Subcutaneous adipose tissue (tissue), 4 donors: Measurements from ENCODE around the gene SCN8A. TPM values are rescaled to one million over a fixed set of nuclear protein-coding genes. Genes with fewer than 3 reads are reported as not detected.

ENCODE experiments used
- total RNA-seq, 4 donors: library from RNA; depleted of rRNA; stranded (reverse); fragments of >200 nt; gene quantifications; one replicate each; pipeline ENCODE4 v1.1.0, GENCODE V29; 2016
- TF ChIP-seq, protein P1 (sequence below): fragments of 450-650 bp; IDR thresholded peaks from one replicate; pipeline ENCODE4 v1.5.1; 2016; ENCODE audit warnings: low read depth, mild to moderate bottlenecking, control low read depth, antibody characterized with exemption, moderate library complexity

Gene SCN8A
- total RNA-seq, 4 donors from 2014 or later: 0.19 to 1.2 (median 0.68) TPM

DNA sequence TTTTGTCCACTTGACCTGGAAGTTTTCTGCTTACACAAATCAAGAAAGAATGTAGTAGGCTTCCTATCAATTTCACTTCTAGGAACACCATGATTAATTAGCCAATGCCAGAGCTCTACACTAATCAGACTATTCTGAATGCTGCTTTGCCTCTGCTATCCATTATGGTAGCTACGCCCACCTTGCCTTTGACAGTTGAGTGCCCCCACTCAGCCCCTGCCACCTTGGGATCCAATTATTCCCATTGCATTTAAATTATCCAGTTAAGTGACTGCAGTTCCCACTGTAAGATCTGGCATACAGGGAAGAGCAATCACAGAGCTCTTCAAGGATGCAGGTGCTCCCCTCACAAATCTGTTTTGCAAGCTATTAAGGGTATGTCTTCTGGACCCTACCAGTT, 210.0 kb downstream of the SCN8A start:
- TF ChIP-seq, protein P1, sequence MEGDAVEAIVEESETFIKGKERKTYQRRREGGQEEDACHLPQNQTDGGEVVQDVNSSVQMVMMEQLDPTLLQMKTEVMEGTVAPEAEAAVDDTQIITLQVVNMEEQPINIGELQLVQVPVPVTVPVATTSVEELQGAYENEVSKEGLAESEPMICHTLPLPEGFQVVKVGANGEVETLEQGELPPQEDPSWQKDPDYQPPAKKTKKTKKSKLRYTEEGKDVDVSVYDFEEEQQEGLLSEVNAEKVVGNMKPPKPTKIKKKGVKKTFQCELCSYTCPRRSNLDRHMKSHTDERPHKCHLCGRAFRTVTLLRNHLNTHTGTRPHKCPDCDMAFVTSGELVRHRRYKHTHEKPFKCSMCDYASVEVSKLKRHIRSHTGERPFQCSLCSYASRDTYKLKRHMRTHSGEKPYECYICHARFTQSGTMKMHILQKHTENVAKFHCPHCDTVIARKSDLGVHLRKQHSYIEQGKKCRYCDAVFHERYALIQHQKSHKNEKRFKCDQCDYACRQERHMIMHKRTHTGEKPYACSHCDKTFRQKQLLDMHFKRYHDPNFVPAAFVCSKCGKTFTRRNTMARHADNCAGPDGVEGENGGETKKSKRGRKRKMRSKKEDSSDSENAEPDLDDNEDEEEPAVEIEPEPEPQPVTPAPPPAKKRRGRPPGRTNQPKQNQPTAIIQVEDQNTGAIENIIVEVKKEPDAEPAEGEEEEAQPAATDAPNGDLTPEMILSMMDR: no peak

DNA sequence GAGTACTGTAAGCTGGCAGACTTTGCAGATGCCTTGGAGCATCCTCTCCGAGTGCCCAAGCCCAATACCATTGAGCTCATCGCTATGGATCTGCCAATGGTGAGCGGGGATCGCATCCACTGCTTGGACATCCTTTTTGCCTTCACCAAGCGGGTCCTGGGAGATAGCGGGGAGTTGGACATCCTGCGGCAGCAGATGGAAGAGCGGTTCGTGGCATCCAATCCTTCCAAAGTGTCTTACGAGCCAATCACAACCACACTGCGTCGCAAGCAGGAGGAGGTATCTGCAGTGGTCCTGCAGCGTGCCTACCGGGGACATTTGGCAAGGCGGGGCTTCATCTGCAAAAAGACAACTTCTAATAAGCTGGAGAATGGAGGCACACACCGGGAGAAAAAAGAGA, 215.9 kb downstream of the SCN8A start:
- TF ChIP-seq, protein P1: no peak

DNA sequence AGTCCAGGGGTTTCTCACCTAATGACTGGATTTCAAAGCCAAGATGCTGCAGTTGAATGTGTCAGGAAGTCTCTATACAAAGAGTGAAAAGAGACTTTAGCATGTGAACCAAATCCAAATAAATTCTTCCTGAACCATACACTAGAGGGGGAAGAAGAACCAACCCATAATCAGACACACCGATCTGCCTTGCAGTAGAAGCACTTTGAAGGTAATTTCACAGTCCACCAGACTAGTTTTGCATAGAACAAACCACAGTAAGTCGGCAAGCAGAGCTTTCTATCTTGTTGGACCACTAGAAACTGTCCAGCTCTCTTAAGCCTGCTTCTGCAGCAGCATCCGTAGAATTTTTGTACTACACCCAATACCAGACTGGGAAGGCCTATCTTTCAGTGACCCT, 218.2 kb downstream of the SCN8A start:
- TF ChIP-seq, protein P1: no peak

DNA sequence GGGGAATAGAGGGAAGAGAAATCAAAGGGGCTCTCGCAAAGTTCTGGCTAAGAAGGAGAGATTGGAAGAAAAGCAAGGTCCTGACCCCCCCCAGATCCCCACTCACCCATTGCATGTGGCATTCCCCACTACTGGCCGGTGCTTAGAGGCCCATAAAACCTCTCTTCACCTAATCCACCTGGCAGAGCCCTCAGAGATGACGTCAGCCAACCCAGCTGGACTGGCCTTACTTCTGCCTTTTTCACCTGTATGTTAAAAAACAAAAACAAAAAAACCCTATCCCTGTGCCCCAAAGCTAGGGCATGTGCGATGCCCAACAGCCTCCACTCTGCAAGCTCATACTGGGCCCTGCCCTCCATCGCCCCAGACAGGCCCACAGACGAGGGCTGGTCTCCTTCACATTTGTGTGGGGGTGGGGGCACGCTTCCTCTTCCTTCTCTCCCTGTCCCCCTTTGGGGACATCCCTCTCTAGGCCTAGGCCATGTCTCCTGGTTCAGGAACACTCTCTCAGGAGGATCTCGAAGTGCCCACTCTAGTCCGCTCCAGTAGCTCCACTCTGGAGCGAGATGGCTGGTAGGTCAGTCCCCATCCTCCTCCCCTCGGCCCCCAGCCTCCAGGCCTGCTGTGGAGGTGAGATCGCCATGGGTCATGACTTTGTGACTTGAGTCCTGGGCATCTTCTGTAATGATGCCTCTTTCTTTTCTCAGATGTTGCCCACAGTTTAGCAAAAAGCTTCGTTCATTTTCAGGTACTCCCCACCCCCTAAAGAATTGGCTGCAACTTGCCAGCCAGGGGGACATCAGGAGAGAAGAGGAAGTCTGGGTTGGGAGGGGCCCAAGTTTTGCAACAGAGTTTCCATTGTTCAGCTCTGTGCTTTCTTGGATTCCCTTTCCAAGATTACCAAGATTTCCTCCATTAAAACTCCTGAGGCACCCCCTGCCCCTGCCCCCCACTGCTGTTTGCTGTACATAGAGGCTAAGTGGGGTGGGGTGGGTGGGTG, 220.5 kb downstream of the SCN8A start:
- TF ChIP-seq, protein P1: no peak

DNA sequence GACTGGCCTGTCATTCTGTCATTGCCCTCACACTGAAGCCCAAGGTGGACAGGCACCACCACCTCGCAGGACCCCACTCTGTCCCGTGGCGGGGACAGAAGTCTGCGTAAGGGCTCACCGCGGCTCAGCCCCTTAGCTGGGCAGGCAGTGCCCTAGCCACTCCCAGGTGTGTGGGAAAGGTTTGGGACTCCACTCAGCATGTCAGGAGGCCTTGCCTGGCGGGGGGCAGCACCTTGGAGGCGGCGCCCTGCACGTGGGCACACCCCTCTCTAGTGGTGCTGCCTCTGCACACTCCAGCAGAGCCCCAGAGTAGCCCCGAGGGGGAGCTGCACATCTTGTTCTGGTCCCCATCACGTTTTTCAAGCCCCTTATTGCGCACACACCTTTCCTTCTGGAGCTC, 221.8 kb downstream of the SCN8A start:
- TF ChIP-seq, protein P1: no peak

DNA sequence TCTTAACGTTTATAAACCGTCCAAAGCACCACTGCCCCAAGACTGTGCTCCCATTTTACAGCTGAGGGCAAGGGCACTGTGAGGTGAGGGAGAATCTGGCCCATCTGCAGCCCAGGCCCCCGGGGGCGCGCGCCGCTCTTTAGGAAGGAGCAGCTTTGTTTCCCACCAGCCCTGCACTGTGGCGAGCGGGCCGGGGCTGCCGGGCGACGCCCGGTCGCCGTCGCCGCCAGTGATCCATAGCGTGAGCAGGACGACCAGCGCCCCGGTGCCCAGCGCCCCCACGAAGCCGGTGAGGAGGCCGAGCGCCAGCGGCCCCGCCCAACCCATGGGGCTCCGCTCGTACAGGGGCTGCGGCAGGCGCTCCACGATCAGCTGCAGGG, 222.9 kb downstream of the SCN8A start:
- TF ChIP-seq, protein P1: no peak

DNA sequence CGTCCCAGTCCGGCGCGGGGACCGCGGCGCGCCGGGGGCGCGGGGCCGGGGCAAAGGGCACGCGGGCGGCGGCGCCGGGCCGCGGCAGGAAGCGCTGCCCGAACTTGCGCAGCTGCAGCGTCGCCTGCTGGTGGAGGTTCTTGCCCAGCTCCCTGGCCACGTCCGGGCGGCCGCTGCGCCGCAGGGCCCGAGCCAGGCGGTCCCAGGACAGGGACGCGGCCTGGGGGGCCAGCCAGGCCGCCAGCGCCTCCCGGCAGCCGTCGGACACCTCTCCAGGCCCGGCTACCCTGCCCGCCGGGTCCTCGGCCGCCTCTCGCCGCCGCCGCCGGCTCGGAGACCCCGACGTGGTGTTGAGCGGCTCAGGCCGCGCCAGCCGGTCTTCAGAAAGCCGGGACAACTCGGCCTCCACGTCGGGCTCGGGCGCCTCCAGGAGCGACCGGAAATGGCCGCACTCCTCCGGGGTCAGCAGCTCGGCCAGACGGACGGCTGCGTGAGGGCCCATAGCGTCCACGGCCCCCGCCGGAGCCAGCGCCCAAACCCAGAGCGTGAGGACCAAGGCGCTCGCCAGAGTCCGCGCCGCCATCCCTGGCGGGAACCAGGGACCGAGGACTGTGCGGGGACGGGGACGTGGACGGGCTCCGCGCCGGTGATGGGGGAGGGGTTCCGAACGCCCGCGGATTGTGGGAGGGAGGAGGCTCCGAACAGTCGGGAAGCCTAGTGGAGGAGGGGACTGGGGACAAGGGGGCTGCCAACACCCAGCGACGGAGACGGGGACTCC, 223.5 kb downstream of the SCN8A start:
- TF ChIP-seq, protein P1: no peak
